Activated T-cell treated with anti-CD3 and anti-CD28 coated beads, Interleukin-2, amount 50 U/mL, for 1 hour (primary cell): Measurements from ENCODE around the gene SCN4B.
A peak's percentile ranks its signal among the peaks of the same experiment; 100 is the strongest.

Experiments
- DNase-seq: peaks from one replicate; pipeline ENCODE4 v3.0.0-alpha.2; 2020

Gene SCN4B

GRCh38 chr11:118149493-118149892 lies 3.1 kb downstream of the SCN4B start:
- no peak for DNase-seq

GRCh38 chr11:118148856-118149255 lies 3.8 kb downstream of the SCN4B start:
- DNase-seq = no peak

- DNase-seq = no peak
Measured at GRCh38 chr11:118148240-118148639, 4.4 kb downstream of the SCN4B start.

GRCh38 chr11:118147502-118147901 lies 5.1 kb downstream of the SCN4B start:
- DNase-seq = no peak

GRCh38 chr11:118146554-118146953 lies 6.1 kb downstream of the SCN4B start:
- DNase-seq = no peak

DNA sequence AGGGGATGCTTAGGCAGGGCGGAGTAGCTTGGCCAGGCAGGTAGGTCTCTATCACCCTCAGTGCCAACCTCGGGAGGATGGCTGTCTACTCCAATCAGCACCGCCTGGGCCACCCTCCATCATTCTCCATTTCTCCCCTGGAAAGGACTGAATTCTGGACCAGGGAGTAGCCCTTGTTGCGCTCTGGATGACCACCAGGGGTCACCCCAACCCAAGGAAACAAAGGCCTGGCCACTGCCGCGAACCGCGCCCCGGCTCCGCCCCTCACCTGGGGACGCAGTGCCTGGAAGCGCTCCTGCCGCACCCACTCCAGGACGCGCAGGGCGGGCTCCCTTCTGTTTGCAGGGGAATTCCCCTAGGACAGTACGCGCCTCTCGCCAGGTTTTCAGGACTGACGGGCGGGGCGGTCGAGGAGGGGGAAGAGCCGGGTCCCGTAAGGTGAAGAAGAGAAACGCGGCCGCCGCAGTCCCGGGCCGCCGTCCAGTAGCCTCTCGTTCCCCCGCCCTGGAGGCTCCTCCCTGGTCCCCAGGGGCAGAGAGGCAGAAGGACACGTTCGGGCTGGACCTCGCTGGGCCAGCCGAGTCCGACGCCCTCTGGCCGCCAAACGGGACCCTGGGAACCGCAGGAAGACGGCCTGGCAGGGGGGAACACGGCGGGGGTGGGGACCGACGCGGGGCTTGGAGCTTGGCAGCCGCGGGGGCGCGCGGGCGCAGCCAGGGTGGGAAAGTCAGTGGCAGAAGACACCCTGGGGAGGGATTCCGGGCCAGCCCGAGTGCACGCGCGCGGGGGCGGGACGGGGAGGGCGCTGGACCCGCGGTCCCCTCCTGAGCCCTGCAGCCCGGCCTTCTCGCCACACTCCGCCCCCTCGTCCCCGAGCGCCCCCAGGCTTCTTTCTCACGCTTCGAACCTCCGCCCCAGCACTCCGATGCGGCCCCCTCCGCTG lies 7.1 kb downstream of the SCN4B start:
- DNase-seq = peak; percentile 86

- no peak for DNase-seq
Measured at GRCh38 chr11:118144301-118145268, 8.0 kb downstream of the SCN4B start.

DNA sequence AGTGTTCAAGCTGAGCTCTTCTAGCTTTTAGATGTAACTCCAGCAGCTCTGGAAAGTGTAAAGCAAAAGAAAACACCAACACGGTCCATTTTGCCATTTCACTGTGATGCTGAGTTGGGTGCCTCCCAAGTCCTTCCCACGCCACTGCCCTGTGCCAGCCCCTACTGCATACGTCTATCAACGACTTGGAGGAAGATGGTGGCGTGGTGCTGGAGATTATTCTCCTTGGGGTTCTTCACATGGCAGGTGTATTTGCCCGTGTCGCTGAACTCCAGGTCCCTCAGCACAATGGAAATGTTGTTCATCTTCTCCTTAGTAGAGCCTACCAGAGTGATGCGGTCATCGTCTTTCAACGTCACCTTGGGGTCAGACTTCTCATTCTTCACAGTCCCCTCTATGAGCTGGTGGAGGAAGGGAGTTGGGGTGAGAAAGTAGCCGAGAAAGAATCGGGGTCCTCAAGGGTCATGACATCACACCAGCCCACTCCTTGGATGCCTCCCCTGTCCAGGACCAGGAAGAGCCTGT lies 8.9 kb downstream of the SCN4B start:
- DNase-seq = no peak

DNA sequence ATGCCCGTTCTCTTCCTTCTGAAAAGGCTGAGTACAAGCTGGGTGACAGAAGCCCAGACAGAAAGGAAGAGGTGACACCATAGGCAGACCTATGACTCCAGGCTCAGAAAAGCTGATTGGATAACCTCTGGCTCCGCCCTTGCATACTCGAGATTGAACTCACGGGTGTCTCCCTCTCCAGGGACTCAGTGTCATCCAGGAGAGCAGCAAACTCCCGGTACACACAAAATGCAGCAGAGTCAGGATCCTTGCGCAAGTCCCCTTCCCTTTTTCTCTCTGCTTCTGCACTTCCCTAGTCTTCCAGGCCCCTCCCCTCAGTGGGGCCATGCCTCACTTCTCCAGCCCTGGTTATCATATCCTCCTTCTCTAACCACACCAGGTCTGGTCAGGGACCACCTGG lies 9.8 kb downstream of the SCN4B start:
- DNase-seq = no peak

DNA sequence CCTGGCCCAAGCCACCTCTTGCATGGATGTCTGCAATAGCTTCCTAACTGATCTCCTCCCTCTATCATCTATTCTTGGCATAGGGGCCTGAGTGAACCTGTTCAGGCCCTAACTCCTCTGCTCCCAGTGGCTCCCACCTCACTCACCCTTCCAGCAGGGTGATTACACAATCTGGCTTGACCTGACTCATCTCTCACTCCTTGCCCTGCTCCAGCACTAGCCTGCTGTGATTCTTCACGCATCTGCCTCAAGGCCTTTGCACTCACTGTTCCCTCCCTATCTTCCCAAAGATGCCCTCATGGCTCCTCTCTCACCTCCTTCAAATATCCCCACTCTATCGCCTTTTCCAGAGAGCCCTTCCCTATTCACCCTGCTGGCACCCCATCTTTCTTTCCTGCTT lies 10.5 kb downstream of the SCN4B start:
- no peak for DNase-seq

- no peak for DNase-seq
Measured at GRCh38 chr11:118139578-118139977, 13.0 kb downstream of the SCN4B start.

GRCh38 chr11:118138839-118139420 lies 13.7 kb downstream of the SCN4B start:
- no peak for DNase-seq

DNA sequence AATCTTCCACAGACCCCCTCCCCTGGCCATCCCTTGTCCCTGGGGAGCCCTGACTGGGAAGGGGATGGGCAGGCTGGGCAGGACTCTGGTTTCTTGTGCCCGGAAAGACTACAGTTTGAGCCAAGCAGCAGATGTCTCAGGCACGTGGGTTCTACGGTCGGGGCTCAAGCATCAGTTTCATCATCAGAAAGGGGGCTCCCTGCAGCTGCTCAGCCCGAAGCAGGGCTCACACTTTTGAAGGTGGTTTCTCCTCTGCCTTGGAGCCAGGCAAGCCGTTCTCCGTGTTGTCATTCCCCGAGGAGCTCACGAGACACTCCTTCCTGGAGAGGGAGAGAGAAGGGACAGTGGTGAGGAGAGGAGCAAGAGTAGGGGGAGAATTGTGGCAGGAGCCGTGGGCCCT lies 15.8 kb downstream of the SCN4B start:
- no peak for DNase-seq

GRCh38 chr11:118136341-118136740 lies 16.3 kb downstream of the SCN4B start:
- no peak for DNase-seq

GRCh38 chr11:118135796-118136165 lies 16.8 kb downstream of the SCN4B start:
- no peak for DNase-seq

- DNase-seq = no peak
Measured at GRCh38 chr11:118135051-118135795, 17.4 kb downstream of the SCN4B start.

GRCh38 chr11:118133816-118134215 lies 18.8 kb downstream of the SCN4B start:
- DNase-seq = no peak

DNA sequence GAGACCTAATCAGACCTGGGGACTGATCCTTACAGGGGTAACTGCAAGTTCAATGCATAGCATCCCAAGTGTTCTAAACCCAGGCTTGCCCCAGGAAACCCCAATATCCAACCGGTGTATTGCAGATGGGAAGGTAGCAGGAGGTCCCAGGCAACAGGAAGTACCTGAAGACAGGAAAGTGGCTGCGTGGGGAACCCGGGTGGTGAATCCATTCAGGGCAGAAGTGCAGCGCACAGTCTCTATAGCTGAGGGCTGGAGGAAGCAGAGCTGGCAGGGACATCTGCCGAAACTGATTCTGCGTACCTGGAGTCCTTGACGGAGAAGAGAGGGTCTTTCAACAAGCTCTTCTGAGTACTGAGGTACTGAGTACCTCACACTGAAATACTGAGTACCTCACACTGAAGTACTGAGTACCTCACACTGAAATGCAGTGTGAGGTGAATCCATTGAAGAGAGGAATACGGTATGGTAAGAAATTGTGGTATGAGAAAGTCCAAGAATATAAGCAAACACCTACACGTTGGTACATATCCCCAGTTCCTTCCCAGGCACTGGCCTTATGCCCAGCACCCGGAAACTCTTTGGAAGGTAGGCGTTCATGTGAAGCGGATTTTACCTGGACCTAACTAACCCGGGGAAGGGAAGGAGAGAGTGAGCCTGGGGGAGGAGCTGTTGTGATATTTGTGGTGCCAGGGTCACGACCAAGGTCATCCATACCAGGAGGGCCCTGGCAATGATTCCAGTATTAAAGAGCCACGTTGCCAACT lies 20.1 kb downstream of the SCN4B start:
- DNase-seq = no peak

DNA sequence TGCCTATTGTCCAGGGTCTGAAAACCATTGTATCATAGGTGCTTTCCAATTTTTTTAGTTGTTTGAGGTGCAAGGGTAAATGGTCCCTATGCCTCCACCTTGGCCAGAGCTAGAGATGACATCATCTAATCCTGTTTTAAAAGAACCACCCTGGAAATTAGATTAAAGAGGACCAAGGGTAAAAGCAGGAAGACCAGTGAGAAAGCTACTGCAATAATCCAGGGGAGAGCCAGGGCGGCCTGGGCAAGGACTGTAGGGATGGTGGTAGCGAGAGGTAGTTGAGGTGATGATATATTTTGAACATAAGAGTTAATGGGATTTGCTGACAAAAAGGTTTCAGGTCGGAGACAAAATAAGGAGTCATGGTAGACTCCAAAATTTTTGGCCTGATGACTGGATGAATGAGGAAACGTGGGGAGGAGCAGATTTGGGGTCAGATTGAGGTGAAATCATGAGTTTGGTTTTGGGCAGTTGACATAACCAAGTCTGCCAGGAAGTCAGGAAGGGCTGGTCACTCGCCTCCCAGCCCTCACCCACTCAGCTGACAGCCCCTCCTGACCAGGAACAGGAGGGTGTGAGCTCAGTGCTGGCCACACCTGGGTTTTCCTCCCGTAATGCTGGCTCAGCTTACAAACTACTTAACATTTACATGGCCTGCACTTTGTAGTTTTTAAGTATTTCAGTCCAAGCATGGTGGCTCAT lies 23.0 kb downstream of the SCN4B start:
- no peak for DNase-seq

GRCh38 chr11:118128721-118129470 lies 23.7 kb downstream of the SCN4B start:
- DNase-seq = no peak
